ENCODE results near the gene ZNF160. TPM values are rescaled to one million over a fixed set of nuclear protein-coding genes. Genes with fewer than 3 reads are reported as not detected.

ZNF160 gene
- total RNA-seq, 1 experiment from 2014 or later = 7.8 TPM

- no peak for DNase-seq
- intact Hi-C loops (cut with micrococcal nuclease; ENCODE audit: unreplicated experiment) = no loop called here
- Mint-ChIP-seq H3K36me3 (ENCODE audit: insufficient read depth, unreplicated experiment) (no peaks in the 10 kb centered on the region), H3K4me3 (ENCODE audit: low read depth, unreplicated experiment) (no peak overlapping the region), H3K27ac (ENCODE audit: unreplicated experiment) (no peak overlapping the region), H3K4me1 (ENCODE audit: low read depth, unreplicated experiment) (no peaks in the 10 kb centered on the region), H3K9me3 (ENCODE audit: low read depth, unreplicated experiment) (peaks cover 18% of the 10 kb centered on the region), H3K27me3 (ENCODE audit: unreplicated experiment) (no peaks in the 10 kb centered on the region)
- CTCF ChIA-PET = no interaction called here
- no TSS peak for BruUV-seq (replicated peaks)
- TF ChIP-seq, protein P1, sequence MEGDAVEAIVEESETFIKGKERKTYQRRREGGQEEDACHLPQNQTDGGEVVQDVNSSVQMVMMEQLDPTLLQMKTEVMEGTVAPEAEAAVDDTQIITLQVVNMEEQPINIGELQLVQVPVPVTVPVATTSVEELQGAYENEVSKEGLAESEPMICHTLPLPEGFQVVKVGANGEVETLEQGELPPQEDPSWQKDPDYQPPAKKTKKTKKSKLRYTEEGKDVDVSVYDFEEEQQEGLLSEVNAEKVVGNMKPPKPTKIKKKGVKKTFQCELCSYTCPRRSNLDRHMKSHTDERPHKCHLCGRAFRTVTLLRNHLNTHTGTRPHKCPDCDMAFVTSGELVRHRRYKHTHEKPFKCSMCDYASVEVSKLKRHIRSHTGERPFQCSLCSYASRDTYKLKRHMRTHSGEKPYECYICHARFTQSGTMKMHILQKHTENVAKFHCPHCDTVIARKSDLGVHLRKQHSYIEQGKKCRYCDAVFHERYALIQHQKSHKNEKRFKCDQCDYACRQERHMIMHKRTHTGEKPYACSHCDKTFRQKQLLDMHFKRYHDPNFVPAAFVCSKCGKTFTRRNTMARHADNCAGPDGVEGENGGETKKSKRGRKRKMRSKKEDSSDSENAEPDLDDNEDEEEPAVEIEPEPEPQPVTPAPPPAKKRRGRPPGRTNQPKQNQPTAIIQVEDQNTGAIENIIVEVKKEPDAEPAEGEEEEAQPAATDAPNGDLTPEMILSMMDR (IDR thresholded peaks at IDR 0.05; ENCODE audit: unreplicated experiment) = no peak
These were observed 45.2 kb downstream of the ZNF160 start for GRCh38 chr19:53057904-53058580.

DNA sequence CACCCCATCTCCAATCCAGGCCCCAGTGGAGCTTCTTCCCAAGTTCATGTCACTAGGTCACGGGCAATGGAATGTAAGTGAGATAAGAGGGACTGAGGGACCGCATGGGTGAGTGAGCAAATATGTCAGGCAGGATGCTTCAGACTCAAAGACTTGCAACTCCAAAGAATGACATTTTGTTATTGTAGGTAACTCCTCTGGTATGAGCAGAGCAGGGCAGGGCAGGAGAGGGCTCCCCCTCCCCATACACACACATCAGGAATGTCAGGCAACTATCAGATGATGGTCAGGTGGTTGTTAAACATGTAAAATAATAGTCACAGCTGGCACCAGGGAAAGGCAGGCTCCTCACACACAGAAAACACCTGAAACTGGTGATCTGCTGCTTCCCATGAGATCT, 48.1 kb downstream of the ZNF160 start:
- no peak overlapping the region for H3K27ac Mint-ChIP-seq (ENCODE audit: unreplicated experiment)
- no peak overlapping the region for H3K4me3 Mint-ChIP-seq (ENCODE audit: low read depth, unreplicated experiment)
- no TSS peak for BruUV-seq (replicated peaks)
- DNase-seq = no peak
- TF ChIP-seq, protein P1 (IDR thresholded peaks at IDR 0.05; ENCODE audit: unreplicated experiment) = no peak
- H3K36me3 Mint-ChIP-seq (ENCODE audit: insufficient read depth, unreplicated experiment) = no peaks in the 10 kb centered on the region
- intact Hi-C loops (cut with micrococcal nuclease; ENCODE audit: unreplicated experiment) = no loop called here
- no peaks in the 10 kb centered on the region for H3K4me1 Mint-ChIP-seq (ENCODE audit: low read depth, unreplicated experiment)
- H3K9me3 Mint-ChIP-seq (ENCODE audit: low read depth, unreplicated experiment) = peaks cover 19% of the 10 kb centered on the region
- CTCF ChIA-PET = no interaction called here
- H3K27me3 Mint-ChIP-seq (ENCODE audit: unreplicated experiment) = no peaks in the 10 kb centered on the region

DNA sequence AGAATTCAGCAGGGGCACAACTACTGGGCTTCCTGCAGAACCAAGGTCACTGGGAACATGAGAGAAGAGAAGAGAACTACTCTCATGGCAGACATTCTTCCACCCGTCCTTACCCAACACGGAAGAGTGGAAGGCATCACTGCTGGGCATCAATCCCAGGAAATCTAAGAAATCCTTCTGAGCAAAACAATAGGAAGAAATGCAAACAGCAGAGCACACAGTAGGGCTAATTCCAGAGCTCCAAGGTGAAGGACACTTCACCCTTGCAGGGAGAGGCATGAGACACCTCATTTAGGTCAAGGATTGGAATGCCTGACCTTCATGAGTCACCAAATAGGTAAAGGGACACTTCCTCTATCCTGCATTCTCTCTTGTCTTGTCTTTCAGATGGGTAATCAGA, 55.8 kb downstream of the ZNF160 start:
- Mint-ChIP-seq H3K27ac (ENCODE audit: unreplicated experiment) (no peak overlapping the region), H3K36me3 (ENCODE audit: insufficient read depth, unreplicated experiment) (no peaks in the 10 kb centered on the region), H3K9me3 (ENCODE audit: low read depth, unreplicated experiment) (peaks cover 21% of the 10 kb centered on the region), H3K4me1 (ENCODE audit: low read depth, unreplicated experiment) (no peaks in the 10 kb centered on the region), H3K4me3 (ENCODE audit: low read depth, unreplicated experiment) (no peak overlapping the region), H3K27me3 (ENCODE audit: unreplicated experiment) (no peaks in the 10 kb centered on the region)
- TF ChIP-seq, protein P1 (IDR thresholded peaks at IDR 0.05; ENCODE audit: unreplicated experiment) = no peak
- CTCF ChIA-PET = no interaction called here
- BruUV-seq (replicated peaks) = no TSS peak
- no peak for DNase-seq
- intact Hi-C loops (cut with micrococcal nuclease; ENCODE audit: unreplicated experiment) = no loop called here

DNA sequence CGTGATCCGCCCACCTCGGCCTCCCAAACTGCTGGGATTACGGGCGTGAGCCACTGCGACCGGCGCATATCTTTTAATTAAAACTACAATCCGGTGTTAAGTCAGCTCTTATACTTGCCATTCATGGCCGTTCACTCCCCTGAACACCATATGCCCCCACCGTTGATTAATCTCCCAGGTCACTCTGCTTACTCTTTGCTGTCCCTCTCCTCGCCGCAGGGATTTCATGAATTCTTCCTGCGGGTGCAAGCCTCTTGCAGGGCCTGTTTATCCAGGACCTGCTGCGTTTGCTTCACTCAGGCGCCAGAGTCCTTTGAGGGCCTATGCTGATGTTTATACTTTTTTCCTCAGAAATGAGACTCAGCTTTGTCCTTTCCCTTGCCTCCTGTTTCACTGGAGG, 57.7 kb downstream of the ZNF160 start:
- H3K27ac Mint-ChIP-seq (ENCODE audit: unreplicated experiment) = no peak overlapping the region
- intact Hi-C loops (cut with micrococcal nuclease; ENCODE audit: unreplicated experiment) = no loop called here
- no peaks in the 10 kb centered on the region for H3K27me3 Mint-ChIP-seq (ENCODE audit: unreplicated experiment)
- TF ChIP-seq, protein P1 (IDR thresholded peaks at IDR 0.05; ENCODE audit: unreplicated experiment) = no peak
- CTCF ChIA-PET = no interaction called here
- H3K9me3 Mint-ChIP-seq (ENCODE audit: low read depth, unreplicated experiment) = peaks cover 20% of the 10 kb centered on the region
- no peak overlapping the region for H3K4me3 Mint-ChIP-seq (ENCODE audit: low read depth, unreplicated experiment)
- no TSS peak for BruUV-seq (replicated peaks)
- H3K36me3 Mint-ChIP-seq (ENCODE audit: insufficient read depth, unreplicated experiment) = no peaks in the 10 kb centered on the region
- no peak for DNase-seq
- H3K4me1 Mint-ChIP-seq (ENCODE audit: low read depth, unreplicated experiment) = no peaks in the 10 kb centered on the region
